Fibroblast of mammary gland (primary cell): ENCODE data around the gene CCL4L2.
"Not testable (repeated sequence)": the region's sequence is repeated elsewhere in the genome, so short reads cannot be mapped to it uniquely, and the experiment has no call there.

Experiments used
- DNase-seq: peaks from one replicate; pipeline ENCODE4 v3.0.0-alpha.2; 2010; ENCODE audit warnings: low read depth
- H3K4me3 ChIP-seq: 2 replicates; pipeline ENCODE4 v1.5.1; 2011; ENCODE audit warnings: low read depth, mild to moderate bottlenecking, low read length, moderate library complexity; ENCODE audit not compliant: control insufficient read depth
- CTCF ChIP-seq: conservative IDR thresholded peaks from 2 replicates; pipeline ENCODE4 v1.5.1; 2011; ENCODE audit warnings: low read depth, low read length, inconsistent platforms; ENCODE audit not compliant: control insufficient read depth, insufficient read depth

The CCL4L2 gene

GRCh38 chr17:36197387-36197703 lies 13.5 kb upstream of the CCL4L2 start:
- TF ChIP-seq CTCF: no peak
- no peak overlapping the region for H3K4me3 ChIP-seq

GRCh38 chr17:36198831-36199465 lies 11.9 kb upstream of the CCL4L2 start:
- H3K4me3 ChIP-seq: no peak overlapping the region

More at GRCh38 chr17:36197387-36197703, 13.5 kb upstream of the CCL4L2 start:
- DNase-seq: no peak

GRCh38 chr17:36201102-36201501 lies 9.8 kb upstream of the CCL4L2 start:
- not testable (repeated sequence) for H3K4me3 ChIP-seq, DNase-seq

More at GRCh38 chr17:36198831-36199465, 11.9 kb upstream of the CCL4L2 start:
- no peak for TF ChIP-seq CTCF
- no peak for DNase-seq

- not testable (repeated sequence) for DNase-seq, H3K4me3 ChIP-seq
Observed at GRCh38 chr17:36201506-36201905, 9.4 kb upstream of the CCL4L2 start.

- no peak for DNase-seq
- H3K4me3 ChIP-seq: no peak overlapping the region
- TF ChIP-seq CTCF: no peak
Observed at GRCh38 chr17:36203335-36203734, 7.5 kb upstream of the CCL4L2 start.

- DNase-seq: no peak
- no peak for TF ChIP-seq CTCF
- no peak overlapping the region for H3K4me3 ChIP-seq
Observed at GRCh38 chr17:36204724-36205500, 6.0 kb upstream of the CCL4L2 start.

- no peak for DNase-seq
- no peak for TF ChIP-seq CTCF
- H3K4me3 ChIP-seq: no peak overlapping the region
Observed at GRCh38 chr17:36205637-36206485, 5.0 kb upstream of the CCL4L2 start.

- not testable (repeated sequence) for DNase-seq, H3K4me3 ChIP-seq
Observed at GRCh38 chr17:36206486-36206821, 4.4 kb upstream of the CCL4L2 start.

- DNase-seq: not testable (repeated sequence)
Observed at GRCh38 chr17:36207383-36207782, 3.5 kb upstream of the CCL4L2 start.

More at GRCh38 chr17:36207383-36207782, 3.5 kb upstream of the CCL4L2 start:
- H3K4me3 ChIP-seq: not testable (repeated sequence)
